Retinal pigment epithelial cell (primary cell): ENCODE results near the gene LGALS7B.
"Not testable (repeated sequence)": the region's sequence is repeated elsewhere in the genome, so short reads cannot be mapped to it uniquely, and the experiment has no call there.

Source experiments
- DNase-seq: peaks from one replicate; pipeline ENCODE4 v3.0.0-alpha.2; 2010; ENCODE audit warnings: low read depth
- H3K4me3 ChIP-seq: 2 replicates; pipeline ENCODE4 v1.5.1; 2011; ENCODE audit warnings: mild to moderate bottlenecking, low read length, control low read depth, moderate library complexity
- TF ChIP-seq, protein P1 (sequence below): conservative IDR thresholded peaks from 2 replicates; pipeline ENCODE4 v1.5.1; 2011; ENCODE audit warnings: low read depth, low read length, control low read depth, inconsistent platforms

The LGALS7B gene

DNA sequence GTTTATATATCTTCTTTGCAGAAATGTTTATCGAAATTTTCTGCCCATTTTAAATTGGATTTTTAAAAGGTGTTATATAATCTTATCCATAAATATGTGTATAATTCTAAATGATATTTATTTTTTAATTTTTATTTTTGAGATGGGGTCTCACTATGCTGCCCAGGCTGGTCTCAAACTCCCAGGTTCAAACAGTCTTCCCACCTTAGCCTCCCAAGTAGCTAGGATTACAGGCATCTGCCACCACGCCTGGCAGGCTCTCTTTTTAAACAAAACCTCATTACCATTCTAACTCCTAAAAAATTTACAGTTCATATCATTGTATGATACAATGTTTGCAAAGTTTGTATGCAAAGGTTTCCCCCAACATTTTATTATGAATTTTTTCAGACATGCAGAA lies 7.2 kb downstream of the LGALS7B start:
- no peak overlapping the region for H3K4me3 ChIP-seq
- TF ChIP-seq, protein P1, sequence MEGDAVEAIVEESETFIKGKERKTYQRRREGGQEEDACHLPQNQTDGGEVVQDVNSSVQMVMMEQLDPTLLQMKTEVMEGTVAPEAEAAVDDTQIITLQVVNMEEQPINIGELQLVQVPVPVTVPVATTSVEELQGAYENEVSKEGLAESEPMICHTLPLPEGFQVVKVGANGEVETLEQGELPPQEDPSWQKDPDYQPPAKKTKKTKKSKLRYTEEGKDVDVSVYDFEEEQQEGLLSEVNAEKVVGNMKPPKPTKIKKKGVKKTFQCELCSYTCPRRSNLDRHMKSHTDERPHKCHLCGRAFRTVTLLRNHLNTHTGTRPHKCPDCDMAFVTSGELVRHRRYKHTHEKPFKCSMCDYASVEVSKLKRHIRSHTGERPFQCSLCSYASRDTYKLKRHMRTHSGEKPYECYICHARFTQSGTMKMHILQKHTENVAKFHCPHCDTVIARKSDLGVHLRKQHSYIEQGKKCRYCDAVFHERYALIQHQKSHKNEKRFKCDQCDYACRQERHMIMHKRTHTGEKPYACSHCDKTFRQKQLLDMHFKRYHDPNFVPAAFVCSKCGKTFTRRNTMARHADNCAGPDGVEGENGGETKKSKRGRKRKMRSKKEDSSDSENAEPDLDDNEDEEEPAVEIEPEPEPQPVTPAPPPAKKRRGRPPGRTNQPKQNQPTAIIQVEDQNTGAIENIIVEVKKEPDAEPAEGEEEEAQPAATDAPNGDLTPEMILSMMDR = no peak
- DNase-seq = no peak

DNA sequence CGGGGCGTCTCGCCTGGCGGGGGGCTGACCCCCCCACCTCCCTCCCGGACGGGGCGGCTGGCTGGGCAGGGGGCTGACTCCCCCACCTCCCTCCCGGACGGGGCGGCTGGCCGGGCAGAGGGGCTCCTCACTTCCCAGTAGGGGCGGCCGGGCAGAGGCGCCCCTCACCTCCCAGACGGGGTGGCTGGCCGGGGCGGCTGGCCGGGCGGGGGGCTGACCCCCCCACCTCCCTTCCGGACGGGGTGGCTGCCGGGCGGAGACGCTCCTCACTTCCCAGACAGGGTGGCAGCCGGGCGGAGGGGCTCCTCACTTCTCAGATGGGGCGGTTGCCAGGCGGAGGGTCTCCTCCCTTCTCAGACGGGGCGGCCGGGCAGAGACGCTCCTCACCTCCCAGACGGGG lies 8.8 kb downstream of the LGALS7B start:
- not testable (repeated sequence) for DNase-seq, H3K4me3 ChIP-seq

DNA sequence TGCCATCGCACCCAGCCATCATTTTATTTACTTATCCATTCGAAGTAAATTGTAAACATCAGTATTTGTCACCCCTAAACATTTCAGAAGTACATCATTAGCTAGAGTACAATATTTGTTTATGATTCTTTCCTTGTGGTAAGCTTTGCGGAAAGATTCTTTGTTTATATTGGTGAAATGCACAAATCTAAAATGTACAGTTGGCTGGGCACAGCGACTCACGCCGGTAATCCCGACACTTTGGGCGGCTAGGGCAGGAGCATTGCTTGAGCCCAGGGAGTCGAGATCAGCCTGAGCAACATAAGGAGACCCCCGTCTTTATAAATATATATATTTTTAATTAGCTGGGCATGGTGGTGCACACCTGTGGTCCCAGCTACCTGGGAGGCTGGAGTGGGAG lies 10.1 kb downstream of the LGALS7B start:
- DNase-seq = no peak
- TF ChIP-seq, protein P1 = no peak
- H3K4me3 ChIP-seq = no peak overlapping the region

DNA sequence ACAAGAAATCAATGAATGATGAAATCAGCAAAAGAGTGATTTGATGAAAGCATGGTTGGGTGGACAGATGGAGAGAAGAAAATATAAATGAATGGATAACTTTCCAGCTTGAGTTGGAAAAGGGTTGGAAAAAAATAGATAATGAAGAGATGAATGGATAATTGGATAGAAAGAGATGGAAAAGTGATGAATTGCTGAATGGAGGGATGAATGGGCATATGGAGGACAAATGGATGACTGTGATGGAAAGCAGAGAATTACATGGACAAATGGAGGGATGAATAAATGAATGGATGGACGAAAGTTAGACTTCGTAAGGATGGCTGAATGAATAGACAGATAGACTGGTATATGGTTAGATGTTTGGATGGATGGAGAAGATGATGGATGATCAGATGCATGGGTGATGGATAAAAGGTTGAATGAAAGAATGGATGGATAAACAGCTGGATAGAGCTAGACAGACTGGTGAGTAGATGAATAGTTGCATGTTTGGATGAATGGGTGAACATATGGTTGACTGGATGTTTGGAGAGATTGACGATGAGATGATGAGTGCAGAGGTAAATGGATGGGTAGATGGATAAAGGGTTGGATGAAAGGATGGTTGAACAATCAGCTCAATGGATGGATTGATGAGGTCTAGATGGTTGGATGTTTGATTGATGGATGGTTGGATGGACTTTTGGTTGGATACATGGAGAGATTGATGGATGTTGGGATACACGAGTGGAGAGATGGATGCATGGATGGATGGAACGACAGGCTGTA lies 11.8 kb downstream of the LGALS7B start:
- DNase-seq = no peak
- TF ChIP-seq, protein P1 = no peak
- H3K4me3 ChIP-seq = no peak overlapping the region

DNA sequence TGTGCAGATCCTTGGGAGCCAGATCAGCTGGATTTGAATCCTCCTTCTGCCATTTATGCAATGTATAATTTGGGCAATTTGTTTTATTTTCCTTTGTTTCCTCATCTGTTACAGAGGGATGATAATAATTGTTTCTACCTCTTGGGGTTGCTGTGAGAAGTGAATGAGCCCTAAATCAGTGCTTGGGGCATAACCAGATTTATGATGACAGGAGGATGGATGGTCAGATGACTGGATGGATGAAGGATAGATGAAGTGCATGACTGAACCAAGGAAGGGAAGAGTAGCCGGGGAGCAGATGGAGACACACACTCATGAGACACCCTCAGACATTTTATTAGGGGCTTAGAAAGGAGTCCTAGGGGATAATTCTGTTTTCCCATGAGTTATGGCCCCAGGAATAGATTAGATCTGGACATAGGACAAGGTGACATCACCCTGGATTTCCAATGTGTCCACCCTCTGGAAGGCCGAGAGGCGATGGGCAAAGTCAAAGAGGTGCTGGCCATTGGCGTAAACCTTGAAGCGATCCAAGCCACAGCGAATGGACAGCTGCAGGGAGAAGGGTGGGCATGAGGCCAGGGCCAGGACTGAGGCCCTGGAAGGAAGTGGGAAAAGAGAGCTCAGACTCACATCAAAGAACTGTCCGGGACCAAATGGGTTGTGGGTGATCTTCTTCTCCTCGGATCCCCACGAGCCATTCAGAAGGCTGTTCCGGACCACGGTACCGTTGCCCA lies 12.5 kb downstream of the LGALS7B start:
- DNase-seq = no peak
- H3K4me3 ChIP-seq = no peak overlapping the region
- TF ChIP-seq, protein P1 = no peak

DNA sequence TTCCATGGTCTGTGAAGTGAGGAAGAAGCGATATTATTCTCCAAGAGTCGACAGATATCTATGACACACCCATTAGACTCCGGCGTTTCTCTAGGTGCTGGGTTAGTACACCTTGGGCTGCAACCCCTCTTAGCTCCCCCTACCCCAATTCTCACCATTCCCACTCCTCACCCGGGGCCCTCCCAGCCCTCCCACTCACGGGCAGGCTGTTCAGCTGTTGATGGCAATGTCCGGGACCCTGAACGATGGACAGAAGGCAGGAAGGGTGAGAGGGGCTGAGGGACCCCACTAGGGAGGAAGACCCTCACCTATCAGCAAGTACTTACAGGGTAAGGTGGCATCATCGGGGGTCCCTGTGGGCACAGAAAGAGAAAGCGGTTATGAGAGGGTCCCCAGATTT lies 14.5 kb downstream of the LGALS7B start:
- no peak for DNase-seq
- TF ChIP-seq, protein P1 = no peak
- H3K4me3 ChIP-seq = no peak overlapping the region

DNA sequence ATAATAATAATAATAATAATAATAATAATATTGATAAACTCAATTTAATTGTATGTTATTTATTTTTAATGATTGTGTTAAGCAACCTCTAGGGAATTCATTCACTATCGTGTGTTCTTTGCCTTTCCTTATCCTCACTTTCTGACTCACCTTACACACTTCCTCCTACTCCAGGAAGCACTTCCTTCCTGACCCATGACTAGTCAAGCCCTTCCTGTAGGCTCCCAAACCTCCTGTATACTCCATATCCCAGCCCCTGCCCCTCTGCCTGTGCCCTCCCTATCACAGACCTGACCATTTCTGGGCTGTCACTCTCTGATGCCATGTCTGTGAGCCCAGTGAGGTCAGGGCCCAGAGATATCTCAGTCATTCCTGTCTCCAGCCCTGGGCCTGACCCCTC lies 16.2 kb downstream of the LGALS7B start:
- no peak overlapping the region for H3K4me3 ChIP-seq
- DNase-seq = no peak
- TF ChIP-seq, protein P1 = no peak
